ENCODE measurements around the gene IL17RC.
"Not testable (repeated sequence)": the region's sequence is repeated elsewhere in the genome, so short reads cannot be mapped to it uniquely, and the experiment has no call there.

The IL17RC gene

GRCh38 chr3:9915254-9916141 is 1.4 kb upstream of the IL17RC start:
- peak; percentile 78 for DNase-seq (ENCODE audit: low spot score)

DNA sequence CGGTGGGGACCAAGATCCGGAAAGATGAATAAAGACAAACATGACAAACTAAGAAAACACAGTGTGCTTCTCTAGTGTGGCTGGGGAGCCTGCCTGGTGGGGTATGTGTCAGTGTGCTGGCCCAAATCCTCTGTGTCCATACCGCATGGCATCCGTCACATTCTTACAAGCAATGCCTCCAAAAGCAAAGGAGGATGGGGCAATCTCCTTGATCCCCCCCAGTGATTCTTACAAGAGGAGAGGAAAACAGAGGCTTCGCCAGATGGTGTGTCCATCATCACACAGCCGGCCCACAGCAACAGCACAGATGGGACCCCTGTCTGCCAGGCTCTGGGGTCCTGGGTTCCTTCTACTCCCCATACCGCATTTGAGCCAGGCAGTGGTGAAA is 558 bp upstream of the IL17RC start:
- no peak for DNase-seq (ENCODE audit: low spot score)

GRCh38 chr3:9917820-9918219 is 922 bp downstream of the IL17RC start:
- no peak for DNase-seq (ENCODE audit: low spot score)

- DNase-seq (ENCODE audit: low spot score): no peak
Measured at GRCh38 chr3:9918261-9919038, 1.6 kb downstream of the IL17RC start.

GRCh38 chr3:9928158-9928557 is 11.3 kb downstream of the IL17RC start:
- no peak for DNase-seq (ENCODE audit: low spot score)

DNA sequence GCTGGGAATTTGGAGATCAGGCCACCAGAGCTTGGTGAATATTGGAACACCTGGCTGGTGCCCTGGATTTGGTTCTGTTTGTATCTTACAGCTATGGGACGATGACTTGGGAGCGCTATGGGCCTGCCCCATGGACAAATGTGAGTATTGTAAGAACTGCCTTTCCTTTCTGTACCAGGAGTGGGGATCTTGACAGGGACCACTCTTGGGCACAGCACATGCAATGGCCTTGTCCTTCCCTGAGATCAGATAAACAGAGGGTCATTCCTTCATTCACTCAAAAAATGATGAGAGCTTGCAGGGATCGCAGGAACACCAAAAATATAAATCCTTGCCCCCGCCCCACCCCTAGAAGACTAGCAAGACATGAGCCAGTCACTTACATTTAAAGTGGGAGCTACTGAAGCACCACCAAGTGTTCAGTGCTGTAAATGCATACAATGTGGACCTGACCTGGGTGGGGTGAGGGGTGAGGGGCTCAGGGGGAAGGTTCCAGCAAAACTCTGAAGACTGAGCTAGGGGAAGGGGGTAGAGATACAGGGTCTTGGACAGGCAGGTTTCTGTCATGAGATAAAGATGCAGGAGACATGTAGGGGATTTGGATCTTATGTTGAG is 14.0 kb downstream of the IL17RC start:
- DNase-seq (ENCODE audit: low spot score): no peak

DNA sequence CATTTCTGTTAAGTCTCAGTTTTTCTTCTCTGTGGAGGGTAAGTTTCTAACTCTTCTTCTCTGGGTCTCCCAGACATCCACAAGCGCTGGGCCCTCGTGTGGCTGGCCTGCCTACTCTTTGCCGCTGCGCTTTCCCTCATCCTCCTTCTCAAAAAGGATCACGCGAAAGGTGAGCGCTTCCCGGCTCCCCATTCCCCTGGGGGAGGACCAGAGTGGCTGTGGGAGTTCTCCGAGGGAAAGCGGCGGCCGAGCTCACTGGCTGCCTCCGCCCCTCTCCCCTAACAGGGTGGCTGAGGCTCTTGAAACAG is 15.6 kb downstream of the IL17RC start:
- no peak for DNase-seq (ENCODE audit: low spot score)

- peak; percentile 90 for DNase-seq (ENCODE audit: low spot score)
Measured at GRCh38 chr3:9932843-9933560, 16.1 kb downstream of the IL17RC start.

DNA sequence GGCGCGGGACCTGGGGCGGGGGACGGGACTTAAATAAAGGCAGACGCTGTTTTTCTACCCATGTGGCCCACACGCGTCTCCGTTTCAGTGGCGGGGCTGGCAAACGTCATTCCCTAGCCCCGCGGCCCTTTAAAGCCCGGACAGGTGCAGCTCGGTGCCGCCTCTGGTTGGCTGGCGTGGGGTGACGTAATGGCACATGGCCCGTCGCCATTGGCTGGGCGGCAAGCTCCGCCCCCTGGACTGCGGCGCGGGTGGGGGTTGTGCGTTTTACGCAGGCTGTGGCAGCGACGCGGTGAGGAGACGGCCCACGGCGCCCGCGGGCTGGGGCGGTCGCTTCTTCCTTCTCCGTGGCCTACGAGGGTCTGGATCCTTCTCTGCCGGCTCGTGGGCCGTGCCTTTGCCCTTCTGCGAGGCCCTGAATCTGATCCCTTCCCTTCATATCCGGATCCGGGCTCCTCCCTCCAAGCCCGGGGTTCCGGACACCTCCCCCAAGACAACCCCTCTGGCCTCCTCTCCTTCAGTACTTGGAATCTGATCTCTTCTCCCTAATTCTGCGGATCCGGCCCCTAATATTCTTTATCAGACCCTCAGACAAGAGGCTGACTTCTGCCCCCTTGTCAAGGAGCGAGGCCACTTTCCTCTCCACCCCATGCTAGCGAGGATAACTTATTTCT is 16.8 kb downstream of the IL17RC start, which contains the start of gene CRELD1:
TSS of gene CRELD1 (plus strand) at position 274 of the 674 bp plus-strand sequence. CDS start 605 bp downstream, outside the sequence.
- peak; percentile 97 for DNase-seq (ENCODE audit: low spot score)

GRCh38 chr3:9934235-9934621 is 17.3 kb downstream of the IL17RC start:
- no peak for DNase-seq (ENCODE audit: low spot score)

GRCh38 chr3:9934993-9935392 is 18.1 kb downstream of the IL17RC start:
- DNase-seq (ENCODE audit: low spot score): no peak

- no peak for DNase-seq (ENCODE audit: low spot score)
Measured at GRCh38 chr3:9935966-9936510, 19.1 kb downstream of the IL17RC start.

- DNase-seq (ENCODE audit: low spot score): no peak
Measured at GRCh38 chr3:9937486-9938238, 20.8 kb downstream of the IL17RC start.

DNA sequence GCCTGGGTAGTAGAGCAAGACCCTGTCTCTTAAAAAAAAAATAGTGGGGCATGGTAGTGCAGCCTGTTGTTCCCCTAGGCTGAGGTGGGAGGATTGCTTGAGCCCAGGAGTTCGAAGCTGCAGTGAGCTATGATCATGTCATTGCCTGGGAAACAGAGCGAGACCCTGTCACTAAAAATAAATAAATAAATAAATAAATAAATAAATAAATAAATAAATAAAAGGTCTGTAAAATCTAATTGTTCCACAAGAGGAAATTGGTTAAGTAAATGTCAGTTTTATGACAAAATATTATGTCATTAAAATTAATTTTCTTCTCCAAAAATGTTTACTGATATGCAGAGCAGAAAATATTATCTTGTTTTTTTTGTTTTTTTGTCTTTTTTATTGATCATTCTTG is 22.1 kb downstream of the IL17RC start:
- no peak for DNase-seq (ENCODE audit: low spot score)

GRCh38 chr3:9939906-9940305 is 23.0 kb downstream of the IL17RC start:
- DNase-seq (ENCODE audit: low spot score): not testable (repeated sequence)

DNA sequence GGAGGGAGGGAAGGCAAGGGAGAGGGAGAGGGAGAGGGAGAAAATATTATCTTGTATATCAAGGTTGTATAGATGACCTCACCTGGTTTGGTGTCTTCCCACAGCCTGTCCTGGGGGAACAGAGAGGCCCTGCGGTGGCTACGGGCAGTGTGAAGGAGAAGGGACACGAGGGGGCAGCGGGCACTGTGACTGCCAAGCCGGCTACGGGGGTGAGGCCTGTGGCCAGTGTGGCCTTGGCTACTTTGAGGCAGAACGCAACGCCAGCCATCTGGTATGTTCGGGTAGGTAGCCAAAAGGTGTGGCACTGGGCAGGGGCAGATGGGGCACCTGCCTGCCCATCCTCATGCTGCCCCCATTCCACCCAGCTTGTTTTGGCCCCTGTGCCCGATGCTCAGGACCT is 23.8 kb downstream of the IL17RC start:
- no peak for DNase-seq (ENCODE audit: low spot score)

DNA sequence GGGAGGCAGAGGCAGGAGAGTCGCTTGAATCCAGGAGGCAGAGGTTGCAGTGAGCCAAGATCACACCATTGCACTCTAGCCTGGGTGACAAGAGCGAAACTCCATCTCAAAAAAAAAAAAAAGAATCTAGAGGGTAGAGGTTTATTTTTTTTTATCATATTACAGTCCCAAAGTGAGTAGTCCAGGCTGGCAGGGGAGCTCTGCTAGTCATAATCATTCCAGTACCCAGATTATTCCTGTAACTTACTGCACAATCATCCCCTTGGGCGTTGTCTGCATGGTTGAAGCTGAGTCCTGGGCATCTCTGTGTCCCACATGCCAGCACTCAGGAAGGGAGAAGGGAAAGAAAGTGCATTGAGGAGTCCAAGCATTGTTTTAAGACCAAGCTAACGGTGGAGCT is 25.3 kb downstream of the IL17RC start:
- DNase-seq (ENCODE audit: low spot score): no peak

DNA sequence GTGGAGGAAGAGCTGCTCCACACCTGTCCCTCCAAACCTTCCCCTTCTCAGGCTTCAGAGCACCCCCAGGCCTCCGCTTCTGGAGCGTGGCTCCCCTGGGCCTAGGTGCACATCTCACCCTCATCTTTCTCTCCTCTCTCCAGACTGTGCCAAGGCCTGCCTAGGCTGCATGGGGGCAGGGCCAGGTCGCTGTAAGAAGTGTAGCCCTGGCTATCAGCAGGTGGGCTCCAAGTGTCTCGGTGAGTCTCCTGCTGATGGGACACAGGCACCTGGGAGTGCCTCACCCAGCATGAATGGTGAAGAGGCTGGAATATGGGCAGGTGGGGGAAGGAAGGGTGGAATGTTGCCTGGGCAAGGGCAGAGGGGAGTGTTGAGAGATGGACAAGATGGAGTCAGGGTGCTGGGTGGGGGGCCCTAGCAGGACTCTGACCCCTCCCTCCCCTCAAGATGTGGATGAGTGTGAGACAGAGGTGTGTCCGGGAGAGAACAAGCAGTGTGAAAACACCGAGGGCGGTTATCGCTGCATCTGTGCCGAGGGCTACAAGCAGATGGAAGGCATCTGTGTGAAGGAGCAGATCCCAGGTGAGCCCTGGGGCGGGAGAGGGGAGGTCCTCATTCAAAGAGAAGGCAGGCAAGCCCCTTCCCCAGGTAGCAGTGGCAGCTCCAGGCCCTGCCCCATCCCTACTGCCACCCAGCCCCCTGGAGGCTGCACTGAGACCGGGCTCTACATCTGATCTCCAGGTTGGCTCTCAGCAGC is 26.2 kb downstream of the IL17RC start:
- no peak for DNase-seq (ENCODE audit: low spot score)

DNA sequence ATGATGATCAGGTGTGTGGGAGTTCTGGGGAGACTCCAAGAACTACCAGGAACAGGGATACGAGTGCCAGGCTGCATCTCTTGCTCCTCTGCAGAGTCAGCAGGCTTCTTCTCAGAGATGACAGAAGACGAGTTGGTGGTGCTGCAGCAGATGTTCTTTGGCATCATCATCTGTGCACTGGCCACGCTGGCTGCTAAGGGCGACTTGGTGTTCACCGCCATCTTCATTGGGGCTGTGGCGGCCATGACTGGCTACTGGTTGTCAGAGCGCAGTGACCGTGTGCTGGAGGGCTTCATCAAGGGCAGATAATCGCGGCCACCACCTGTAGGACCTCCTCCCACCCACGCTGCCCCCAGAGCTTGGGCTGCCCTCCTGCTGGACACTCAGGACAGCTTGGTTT is 27.4 kb downstream of the IL17RC start:
- DNase-seq (ENCODE audit: low spot score): no peak

- DNase-seq (ENCODE audit: low spot score): no peak
Measured at GRCh38 chr3:9945358-9945757, 28.5 kb downstream of the IL17RC start.

Data from ecto neural progenitor cell (in vitro differentiated cells).